NCI-H2196 treated with DMSO at 0.1 percent for 48 hours (cell line): ENCODE measurements around the gene HDAC4.

Source experiments
- DNase-seq: peaks from one replicate; lab custom pipeline; 2025; ENCODE audit not compliant: unreplicated experiment; lab: John Stamatoyannopoulos, UW

The HDAC4 gene

GRCh38 chr2:239194731-239195317, 206.0 kb downstream of the HDAC4 start:
- no peak for DNase-seq

DNA sequence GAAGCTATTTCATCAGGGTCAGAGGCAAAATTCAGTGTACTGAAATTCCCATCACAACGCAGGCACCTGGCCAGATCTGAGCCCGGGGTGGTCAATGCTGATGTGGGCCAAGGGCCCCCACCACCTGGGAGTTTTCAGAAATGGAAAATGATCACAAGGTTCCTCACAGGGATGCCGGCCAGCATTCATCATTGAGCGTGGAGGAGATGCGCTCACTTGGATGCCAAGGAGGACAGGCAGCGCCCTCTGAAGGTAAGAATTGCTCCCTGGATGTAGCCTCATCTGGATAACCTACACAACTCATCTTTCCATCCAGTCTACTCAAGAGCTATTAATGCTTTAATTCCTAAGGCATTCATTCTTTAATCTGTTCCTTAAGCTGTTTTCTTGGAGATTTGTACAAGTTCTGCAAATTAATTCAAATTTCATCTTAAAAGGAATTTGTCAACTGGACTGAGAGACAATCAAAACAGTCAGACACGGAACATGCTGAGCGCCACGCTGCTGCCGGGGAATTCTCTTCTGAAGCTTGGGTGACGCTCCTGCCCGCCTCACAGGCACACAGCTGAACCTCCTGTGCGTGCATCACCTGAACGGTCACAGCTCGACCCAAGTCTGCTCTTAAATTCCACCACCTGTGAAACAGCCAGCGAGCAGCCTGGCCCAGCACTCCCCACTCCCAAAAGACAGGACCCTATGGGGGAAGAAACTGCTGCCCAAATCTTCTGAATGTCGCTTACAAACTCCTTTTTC, 206.7 kb downstream of the HDAC4 start:
- no peak for DNase-seq

DNA sequence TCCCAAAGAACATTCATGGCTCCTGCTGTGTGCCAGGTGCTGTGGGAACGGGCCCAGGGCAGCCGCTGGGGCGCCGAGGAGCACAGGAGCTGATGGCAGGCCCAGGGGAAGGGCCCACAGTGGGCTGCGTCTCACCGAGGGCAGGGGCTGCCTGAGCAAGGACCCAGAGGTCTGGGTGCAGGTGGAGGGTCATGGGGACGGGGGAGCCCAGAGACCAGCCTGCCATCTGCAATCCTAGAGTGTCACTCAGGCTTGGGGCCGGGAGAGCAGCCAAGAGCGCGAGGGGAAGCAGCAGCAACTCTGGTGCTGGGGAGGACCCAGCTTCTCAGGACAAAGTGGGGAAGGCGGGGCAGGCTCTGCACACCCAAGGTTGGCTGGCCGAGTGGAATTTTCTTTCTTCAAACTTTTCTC, 207.4 kb downstream of the HDAC4 start:
- DNase-seq: no peak

DNA sequence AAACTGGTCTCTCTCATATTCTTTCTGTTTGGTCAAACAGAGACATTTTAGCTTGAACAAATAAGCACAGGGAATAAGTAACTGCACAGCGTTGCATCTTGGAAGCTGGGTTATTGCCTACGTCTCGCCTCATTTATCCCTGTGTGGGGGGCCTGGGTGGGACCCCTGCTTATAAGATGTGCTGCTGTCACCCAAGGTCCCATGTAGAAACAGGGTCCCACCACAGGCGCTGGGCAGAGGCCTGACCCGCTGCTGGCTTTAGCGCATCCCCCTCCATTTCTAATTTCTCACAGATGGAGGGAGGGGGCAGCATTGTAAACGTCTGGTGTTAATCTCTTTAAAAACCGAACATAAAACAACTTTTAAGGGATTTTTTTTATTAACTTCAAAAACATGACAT, 207.8 kb downstream of the HDAC4 start:
- DNase-seq: no peak

DNA sequence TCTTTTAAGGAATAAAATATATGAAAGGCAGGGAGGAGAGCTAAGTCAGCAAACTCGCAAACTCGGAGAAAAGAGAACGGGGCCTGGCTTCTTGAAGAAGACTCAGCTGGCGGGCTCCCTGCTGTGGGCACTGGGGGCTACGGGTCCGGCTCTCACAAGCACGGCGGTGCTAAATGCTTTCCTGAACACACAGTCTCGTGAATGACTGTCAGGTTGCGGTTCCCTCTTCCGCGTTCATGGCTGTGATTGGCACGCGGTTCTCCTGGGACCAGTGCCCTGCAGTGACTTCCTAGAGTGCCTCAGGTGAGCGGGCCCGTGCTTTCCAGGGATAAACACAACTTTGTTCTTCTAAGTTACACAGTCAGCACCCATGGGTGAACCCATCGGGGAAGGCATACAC, 208.4 kb downstream of the HDAC4 start:
- no peak for DNase-seq

DNA sequence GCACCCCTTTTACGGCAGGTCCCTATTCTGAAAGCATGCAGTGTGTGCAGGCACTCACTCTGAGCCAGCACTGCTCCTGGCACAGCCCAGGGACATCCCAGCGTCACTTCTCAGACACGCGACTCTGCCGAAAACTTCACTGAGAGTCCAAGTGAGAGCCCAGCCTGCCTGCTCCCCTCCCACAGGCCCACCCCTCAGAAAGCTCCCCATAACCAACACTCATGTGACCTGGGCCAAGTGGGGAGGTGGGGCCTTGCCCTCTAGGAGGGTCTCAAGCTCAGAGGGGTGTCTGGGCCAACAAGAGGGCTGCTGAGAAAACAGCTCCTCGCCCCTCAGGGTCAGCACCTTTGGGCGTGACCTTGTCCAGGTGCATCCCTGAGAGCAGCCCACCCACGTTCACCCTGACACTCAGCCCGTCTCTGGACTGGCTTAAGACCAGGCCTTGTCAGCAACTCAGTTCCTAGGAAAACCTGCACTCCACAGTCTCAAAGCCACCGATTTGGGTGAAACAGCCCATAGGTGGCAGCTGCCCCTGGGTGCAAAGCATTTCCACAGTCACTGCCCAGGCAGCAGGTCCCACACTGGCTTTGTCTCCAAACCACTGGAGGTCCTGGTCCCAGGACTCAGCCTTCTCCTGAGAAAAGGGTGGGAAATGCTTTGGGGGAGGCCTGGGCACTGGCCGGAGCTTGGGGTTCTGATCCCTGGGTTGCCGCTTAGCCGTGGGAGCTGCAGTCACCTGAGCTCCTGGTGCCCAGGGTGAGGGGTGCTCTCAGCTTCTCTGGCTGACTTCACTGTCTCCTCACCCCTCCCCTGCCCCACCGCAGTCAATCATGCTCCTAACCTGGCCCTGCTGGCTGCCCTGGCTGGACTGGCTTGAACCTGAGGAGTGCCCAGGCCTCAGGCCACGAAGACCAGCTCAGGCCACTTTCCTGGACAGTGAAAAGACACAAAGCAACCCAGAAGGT, 209.6 kb downstream of the HDAC4 start:
- DNase-seq: no peak

GRCh38 chr2:239190361-239190760, 210.5 kb downstream of the HDAC4 start:
- no peak for DNase-seq

GRCh38 chr2:239189711-239190131, 211.1 kb downstream of the HDAC4 start:
- DNase-seq: no peak

GRCh38 chr2:239188536-239188935, 212.3 kb downstream of the HDAC4 start:
- DNase-seq: no peak

- no peak for DNase-seq
These were observed 213.2 kb downstream of the HDAC4 start for GRCh38 chr2:239187464-239188253.

DNA sequence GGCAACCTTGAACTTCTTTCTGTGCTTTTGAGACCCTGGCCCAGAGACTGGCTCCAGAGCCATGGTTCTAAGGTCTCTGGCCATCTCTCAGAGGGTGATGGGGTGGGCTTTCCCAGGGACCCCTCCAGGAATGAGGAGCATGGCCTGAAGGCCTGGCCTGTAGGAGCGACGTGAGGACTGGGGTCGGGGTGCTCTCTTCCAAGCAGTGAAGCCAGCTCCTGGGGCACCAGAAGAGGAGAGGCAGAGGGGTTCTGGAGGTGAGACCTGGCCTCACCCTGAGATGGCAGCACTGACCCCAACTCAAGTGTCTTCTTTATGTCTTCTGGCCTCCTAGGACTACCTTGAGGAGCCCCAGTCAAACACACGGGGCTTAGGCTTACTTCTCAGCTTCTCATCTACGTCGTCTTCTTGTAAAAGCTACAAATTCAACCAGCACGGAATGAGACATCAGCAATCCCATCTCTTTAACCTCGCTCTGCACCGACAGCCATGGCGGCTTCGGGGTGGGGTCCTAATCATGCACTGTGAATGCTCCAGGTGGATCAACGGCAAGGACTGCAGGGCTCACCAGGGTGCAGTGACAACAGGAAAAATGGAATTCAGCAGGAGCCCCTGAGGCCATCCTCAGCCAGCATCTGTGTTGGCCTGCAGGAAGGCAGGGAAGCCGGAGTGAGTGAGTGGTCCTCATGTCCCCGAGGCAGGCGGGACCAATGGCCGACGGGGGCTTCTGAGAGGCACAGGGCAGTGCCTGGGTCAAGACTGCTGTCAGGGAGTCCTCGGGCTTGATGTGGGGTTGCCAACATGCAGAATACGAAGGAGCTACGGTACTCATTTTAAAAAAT, 214.1 kb downstream of the HDAC4 start:
- no peak for DNase-seq

DNA sequence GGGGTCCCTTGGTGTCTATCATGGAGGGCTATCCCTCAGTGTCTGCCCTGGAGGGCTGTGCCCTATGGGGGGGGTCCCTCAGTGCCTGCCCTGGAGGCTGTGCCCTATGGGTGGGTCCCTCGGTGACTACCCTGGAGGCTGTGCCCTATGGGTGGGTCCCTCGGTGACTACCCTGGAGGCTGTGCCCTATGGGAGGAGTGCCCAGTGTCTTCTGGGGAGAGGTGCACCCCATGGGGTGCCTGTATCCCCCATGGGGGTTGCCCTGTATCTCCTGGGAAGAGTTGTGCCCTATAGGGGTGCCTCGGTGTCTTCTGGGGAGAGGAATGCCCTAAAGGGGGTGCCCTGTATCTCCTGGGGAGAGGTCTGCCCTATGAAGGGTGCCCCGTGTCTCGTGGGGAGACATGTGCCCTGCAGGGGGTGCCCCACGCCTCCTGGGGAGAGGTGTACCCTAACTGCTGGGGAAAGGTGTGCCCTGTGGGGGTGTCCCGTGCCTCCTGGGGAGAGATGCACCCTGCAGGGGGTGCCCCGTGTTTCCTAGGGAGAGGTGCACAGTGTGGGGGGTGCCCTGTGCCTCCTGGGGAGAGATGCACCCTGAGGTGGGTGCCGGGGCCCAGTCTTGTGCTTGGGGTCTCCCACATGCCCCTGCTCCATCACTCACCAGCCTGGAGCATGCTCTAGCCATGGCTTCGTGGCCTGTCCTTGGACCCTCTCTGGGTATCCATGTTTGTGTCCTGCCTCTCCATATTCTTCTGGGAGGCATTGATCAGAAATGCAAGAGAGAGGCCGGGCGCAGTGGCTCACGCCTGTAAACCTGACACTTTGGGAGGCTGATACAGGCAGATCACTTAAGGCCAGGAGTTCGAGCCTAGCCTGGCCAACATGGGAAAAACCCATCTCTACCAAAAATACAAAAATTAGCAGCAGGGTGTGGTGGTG, 215.6 kb downstream of the HDAC4 start:
- DNase-seq: no peak

- no peak for DNase-seq
These were observed 216.6 kb downstream of the HDAC4 start for GRCh38 chr2:239184179-239184578.

- no peak for DNase-seq
These were observed 217.6 kb downstream of the HDAC4 start for GRCh38 chr2:239182981-239183791.

DNA sequence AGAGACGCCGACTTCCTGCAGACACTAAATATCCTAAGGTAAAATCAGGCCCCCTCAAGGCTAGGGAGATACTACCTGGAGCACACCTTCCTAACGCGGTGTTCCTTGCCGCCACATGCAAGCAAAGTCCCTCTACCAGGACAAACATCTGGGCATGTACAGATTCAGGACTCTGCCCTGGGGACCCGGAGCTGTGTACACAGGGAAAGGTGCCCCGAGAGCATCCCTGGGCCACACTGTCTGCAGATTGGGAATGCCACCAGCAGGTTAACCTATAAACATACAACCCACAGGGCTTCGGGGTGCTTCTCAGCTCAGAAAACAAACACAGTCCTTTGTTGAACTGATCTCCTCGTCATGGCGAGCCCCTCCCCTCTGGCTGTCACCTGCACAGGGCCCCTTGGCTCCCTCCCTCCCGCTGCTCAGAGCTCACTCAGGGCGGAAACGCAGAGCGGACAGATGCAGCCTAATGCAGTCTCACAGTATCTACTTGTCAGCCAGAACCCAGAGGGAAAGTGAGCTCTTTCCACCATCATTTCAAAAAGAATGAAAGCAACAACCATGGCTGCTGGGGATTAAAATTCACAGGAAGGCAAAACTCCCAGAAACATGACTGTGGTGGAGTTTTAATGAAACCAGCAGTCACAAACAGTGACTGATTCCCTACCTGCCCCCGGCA, 218.8 kb downstream of the HDAC4 start:
- DNase-seq: no peak

DNA sequence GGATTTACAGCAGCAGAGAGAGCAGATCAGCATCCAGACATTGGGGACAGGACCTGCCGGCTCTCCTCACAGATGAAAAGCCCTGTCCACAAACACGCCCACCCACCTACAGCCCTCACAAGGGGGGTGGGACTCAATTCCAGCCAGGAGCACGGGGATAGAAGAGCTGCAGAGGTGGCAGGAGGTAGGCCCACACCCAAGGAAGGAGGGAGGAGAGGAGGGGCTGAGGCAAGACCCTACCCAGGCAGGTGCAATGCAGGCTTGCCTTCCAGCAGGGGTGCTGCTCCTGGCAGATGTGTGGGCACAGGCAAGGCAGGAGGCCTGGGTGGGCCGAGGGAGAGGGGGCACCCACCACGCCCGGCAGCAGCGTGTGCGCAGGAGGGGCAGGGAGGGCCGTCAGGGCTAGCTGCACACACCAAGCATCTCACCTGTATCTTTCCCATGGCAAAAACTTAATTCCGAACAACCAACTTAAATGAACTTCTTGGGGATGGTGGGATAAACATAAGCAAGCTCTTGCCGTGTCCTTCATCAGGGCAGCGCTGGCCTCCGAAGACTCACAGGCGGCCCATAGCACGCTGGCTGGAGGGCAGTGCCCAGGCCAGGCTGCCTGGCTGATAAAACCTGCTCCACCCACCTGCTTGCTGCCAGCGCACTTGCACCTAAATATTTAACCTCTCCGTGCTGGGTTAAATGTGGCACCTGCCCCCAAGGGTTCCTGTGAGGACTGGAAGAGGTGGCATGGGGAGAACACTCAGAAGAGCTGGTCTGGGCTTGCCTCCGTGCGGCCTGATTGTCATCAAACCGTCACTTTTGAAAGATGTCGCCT, 219.5 kb downstream of the HDAC4 start:
- DNase-seq: no peak
